Limb (tissue), 2 donors: ENCODE measurements around the gene OTOG.

ENCODE experiments used
- DNase-seq, 2 donors: peaks; one replicate each; pipeline ENCODE4 v3.0.0-alpha.2; 2016; ENCODE audit errors: extremely low spot score in 2 of 2

Gene OTOG

DNA sequence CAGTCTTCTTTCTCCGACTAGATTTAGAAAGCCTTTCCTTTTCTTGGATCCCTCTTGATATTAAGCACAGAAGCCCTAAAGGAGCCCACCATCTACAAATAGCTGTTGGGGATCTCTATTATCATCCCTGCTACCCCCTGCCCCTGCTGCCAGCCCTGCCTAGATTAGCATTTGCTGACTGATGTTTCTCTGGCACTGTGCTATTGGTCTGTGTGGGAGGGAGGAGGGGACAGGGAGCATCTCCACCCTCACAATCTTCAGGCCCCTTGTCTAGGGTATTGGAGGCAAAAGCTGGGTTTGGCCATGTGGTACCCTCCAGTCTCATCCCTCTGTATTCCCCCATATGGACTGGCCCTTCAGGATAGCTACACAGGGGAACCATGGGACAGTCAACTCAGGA, 9.0 kb upstream of the OTOG start:
- no peak for DNase-seq

DNA sequence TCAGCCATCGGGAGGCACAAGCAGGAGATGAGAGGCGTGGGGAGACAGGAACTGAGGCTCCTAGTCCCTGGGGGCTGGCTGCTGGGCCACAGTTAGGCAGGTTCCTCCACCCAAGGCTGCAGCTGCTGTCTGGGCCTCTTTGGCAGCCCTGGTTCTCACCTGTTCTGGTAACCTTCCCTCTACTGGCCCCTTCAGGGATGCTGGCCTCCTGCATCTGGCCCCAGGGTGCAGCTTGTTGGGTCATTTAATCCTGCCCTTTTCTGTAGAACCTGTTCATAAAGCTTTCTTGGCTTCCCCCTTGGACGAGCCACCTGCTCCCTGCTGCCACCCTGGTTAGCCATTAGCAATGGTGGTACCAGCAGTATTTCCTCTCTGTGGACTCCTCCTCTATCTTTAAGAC, 8.3 kb upstream of the OTOG start:
- no peak for DNase-seq

DNA sequence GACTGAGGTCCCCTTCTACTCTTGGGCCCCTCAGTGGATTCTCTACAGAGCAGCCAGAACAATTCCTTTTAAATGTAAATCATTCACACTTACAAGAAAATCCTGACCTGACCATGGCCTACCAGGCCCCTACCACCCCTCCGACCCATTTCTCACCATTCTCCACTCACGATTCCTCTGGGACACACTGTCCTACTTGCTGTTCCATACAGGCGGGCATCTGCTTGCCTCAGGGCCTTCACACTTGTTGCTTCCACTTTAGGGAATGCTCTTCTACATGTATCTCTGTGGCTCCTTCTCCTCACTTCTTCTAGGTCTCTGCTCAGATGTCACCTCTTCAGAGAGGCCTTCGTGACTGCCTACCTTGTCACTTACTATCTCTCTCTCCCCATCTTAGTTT, 6.3 kb upstream of the OTOG start:
- DNase-seq: no peak

DNA sequence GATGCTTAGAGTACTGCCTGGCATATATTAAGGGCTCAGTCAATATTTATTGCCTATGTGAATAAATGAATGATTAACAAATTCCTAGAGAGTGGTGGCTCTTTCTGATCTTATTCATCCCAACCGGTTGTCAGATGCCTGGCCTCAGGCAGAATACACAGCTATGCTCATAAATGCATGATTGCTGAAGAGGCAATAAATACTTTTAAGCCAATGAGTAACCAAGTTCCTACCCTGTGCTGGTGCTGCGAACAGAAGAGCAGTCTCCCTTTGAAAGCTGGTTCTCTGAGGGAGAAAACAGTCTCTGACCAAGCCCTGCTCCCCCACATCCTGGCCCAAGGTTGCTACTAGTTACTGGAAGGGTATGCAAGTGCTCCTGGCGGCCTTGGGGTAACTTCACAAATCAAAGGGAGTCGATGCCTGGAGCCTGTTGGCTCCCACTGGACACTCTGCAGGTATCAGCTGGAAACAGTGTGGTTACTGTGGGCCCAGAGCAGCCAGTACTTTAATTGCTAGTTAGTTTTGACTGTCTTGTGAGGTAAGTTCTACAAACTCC, 5.7 kb upstream of the OTOG start:
- DNase-seq: no peak

DNA sequence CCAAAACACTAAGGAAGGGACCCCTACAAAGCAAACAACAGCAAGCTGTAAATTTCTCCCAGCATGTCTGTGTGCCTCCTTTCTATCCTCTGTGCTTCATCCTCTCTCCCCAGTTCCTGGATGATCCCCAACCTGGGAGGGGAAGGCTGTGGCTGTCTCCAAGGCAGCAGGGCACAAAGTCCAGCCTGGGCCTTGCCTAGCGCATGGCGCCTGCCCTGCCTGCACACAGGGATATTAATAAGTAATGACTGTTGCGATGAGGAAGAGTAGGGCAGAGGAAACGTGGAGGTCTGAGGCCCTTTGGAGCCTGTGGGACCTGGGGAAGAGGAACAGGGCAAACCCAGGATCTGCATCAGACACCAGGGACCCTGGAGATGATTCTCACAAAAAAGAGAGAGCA, 4.8 kb upstream of the OTOG start:
- DNase-seq: no peak

DNA sequence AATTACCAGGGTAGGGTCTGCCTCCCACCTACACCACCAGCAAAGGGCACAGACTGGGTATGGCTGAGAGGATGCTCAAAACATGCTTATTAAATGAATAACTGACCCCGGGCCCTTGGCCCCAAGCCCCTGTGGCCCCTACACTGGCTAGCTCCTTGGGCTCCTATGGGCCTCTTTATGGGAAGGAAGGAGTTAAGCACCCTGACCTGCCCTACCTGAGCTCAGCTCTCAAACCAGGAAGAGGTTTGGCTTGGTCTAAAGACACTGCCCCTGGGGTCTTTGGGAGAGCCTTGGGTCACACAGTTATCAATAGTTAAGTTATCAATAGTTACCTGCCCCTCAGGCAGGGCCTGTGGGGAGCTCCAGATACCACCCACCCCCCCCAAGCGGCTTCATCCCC, 4.0 kb upstream of the OTOG start:
- DNase-seq: no peak

DNA sequence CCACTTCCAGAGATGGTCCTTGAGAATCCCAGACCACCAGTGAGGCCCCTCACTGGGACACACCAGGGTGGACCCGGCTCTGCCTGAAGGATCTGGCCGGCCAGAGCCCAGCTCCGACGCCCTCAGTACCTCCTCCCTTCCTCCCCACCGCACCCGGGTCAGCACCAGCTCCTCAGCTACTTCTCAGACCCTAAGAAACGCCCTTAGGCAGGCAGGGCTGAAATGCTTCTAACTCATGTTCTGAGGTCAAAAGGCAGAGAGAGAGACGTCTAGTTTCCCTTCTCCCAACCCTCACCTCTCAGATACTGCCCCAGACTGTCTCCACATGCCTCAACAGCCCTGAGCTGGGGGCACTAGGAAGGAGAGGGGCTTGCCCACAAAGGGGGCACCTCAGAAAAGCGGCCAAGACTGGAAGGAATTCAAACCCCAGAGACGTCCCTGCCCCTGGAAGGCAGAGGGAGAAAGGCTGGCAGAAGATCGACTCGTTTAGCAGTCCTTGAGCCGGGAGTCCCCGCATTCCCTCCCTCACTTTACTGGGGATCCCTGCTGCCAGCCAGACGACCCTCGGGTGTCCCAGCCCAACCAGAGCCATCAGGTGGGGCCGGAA, 3.4 kb upstream of the OTOG start:
- DNase-seq: no peak

DNA sequence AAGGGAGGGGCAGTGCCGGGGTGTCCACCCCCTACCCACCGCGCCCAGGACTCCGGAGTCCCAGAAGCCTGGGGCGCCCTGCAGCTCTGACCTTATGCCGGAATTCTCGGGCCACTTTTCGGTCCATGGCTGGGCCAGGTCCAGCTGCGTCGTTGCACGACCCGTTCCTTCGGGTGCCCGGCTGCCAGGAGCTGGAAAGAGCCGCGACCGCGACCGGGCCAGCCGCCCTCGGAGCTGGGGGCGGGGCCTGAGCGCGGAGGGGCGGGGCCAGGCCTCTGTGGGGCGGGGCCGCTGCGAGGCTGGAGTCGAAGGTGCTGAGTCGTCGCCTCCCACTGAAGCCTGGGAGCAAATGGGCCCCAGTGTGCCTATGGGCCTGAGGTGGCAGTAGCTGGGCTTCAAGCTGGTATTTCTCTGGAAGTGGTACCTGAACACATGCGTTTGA, 2.9 kb upstream of the OTOG start, which contains the start of gene USH1C:
Gene USH1C, minus strand, starts transcription at position 236 of the 442 bp plus-strand sequence. Its CDS starts 109 bp downstream, at position 127.
- DNase-seq: no peak

DNA sequence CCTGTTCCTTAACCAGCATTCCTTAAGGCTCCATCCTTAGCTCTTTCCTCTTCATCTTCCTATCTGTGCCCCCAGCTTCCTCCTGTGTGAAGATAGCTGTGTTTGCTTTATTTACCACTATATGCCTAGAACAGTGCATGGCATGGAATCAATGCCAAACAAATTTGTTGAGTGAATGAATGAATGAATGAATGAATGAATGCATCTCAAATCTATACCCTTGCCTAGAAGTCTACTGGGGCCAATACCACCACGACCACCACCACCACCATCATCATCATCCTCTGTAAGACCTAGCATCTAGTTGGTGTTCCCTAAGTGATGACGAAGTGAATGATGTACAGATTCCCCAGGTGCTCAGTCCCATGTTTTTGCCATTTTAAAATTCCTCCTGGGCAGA, 819 bp upstream of the OTOG start:
- DNase-seq: no peak

DNA sequence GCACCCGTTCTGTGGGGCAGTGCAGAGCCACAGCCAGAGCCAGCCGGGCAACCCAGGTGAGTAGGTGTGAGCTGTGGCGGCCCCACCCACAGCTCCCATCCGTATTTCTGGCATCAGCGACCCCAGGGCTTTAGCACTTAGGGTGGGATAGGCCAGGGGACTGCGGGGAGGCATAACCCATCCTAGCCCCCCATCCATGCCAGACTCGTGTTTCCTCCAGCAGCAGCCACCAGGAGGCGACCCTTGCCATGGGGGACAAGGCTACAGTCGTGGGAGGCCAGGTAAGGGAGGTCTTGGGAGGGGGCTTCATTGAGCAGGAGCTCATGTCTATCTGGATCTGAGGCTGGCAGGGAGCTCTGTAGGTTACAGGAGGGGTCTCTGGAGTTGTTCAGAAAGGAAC, 873 bp downstream of the OTOG start:
- DNase-seq: no peak

DNA sequence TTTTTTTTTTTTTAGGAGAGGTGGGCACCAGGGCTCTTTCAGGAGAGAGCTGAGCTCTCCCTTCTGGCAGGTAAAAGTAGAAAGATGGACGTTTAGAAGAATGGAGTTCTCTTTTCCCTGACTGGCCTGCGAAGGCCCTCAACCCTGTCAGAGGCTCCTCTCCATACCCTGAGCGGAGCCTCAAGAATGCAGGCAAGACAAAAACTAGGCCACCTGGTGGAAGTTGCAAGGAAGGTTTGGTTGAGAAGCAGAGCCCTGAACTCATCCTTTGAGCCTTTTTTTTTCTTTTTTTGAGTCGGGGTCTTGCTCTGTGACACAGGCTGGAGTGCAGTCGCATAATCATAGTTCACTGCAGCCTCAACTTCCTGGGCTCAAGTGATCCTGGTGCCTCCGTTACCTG, 1.4 kb downstream of the OTOG start:
- DNase-seq: no peak

DNA sequence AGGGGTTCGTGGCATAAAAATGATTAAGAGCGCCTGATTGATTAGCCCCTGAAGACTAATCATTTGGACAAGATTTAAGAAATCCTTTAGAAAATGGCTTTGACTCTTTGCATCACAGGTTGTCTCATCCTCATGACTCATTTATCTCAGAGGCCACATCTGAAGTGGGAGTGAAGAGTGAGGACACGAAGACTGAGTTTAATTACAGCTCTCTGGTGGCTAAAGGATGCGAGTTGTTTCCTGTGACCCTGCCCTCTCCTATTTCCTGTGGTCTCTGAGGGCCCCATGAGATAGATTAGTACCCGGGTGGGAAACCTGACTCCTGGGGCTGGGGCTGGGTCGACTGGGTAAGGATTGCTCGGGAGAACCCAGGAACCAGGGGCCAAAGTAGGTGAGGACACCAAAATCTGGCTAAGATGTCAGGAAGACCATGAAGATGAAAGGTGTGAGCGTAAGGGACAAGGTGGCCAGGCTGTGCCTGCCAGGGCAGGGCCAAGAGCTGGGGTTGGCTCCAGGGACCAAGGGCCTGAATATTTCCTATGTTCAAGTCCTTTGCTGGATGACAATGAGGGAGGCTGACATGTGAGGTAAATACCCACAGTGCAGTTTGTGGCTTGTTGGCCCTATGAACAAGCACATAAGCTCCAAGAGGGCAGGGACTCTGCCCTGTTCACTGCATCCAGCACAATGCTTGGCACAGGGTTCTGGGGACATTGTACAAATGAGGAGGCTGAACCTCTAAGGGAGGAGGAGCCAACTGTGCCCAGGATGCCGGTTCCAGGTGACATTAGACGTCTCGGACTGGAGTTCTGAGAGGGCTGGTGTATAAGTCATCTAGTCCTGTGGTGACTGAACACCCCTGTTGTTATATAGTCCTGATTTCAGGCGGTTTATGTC, 3.6 kb downstream of the OTOG start:
- DNase-seq: no peak

DNA sequence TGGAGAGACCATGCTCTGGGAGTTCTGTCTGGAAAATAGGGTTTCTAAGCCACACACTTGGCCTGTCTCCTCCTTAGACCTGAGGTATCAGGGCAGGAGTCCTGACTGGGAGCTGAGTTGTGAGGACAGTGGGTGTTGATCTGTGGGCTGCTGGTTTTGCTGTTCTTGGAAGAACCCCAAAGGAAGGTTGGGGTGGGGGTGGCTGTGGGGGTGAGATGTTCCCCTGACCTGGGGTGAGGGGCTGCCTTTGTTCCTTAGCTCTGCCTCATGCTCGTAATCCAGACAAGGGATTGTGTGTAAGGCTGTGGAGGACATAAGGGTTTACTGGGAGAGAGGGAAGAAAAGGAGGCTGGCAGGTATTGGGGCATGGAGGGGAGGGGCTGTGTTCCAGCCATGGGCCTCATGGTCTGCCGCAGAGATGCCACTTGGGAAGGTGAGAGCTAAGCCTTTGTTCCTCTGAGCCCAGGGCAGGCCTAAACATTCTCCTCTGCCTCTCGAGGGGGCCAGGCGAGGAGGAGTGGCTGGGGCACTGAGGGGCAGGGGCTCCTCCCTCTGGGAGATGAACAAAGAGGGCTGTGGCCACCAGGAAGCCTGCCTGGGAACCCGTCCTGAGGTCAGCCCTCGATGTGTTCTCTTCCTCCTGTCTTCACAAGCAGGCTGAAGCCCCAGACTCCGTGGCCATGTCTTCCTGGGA, 4.4 kb downstream of the OTOG start:
- DNase-seq: no peak

DNA sequence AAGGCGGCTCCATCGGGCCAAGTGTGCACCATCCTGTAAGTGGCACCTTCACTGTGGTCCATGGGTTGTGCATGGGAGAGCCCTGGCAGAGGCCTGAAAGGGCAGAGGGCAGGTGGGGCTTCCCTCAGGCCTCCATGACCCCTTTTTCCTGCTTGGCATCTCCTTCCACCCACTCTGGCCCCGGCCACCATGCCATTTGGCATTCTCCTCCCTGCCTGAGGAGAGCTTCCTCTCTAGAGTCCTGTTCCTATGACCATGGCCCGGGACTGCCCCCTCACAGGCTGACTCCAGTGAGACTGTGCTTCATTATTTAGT, 4.9 kb downstream of the OTOG start:
- DNase-seq: no peak

DNA sequence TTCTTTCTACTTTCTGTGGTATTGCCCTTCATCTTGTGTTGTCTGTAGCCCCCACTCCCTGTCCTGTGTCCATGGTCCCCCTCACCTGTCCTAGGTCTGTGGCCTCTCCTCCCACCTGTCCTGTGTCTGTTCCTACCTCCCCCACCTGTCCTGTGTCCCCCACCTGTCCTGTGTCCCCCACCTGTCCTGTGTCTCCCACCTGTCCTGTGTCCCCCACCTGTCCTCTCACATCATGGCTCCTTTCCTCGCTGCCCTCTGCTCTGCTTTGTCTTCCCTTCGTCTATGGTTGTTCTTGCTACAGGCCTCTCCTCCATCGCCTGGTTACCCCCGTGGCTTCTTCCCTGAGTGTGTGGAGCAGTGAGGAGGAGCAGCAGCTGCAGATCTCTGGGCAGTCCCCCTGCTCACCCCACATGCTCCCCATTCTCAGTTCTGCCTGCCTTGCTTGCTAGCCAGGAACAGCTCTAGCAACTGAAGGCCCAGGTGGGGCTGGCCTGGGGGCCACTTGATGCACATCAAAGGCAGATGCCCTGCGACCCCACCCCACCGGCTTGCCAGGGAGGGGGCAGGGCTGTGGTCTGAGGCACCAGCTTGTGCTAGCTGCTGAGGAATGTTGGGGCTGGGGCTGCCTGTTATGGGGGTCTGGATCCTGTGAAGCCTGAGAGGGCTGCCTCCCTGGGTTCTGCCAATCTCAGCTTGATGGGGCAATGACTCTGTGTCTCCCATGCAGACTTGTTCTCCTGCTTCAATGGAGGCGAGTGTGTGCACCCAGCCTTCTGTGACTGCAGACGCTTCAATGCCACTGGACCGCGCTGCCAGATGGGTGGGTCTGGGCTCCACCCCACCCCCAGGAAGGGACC, 5.6 kb downstream of the OTOG start:
- DNase-seq: no peak

DNA sequence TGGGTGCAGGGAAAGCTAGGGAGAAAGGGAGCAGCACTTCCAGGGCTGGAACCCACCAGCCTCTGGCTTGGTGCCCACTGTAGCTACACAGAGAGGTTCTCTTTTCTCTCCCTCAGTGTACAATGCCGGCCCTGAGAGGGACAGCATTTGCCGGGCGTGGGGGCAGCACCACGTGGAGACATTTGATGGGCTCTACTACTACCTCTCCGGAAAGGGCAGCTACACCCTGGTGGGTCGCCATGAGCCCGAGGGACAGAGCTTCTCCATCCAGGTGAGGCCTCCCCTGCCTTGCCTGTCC, 6.1 kb downstream of the OTOG start:
- DNase-seq: no peak

DNA sequence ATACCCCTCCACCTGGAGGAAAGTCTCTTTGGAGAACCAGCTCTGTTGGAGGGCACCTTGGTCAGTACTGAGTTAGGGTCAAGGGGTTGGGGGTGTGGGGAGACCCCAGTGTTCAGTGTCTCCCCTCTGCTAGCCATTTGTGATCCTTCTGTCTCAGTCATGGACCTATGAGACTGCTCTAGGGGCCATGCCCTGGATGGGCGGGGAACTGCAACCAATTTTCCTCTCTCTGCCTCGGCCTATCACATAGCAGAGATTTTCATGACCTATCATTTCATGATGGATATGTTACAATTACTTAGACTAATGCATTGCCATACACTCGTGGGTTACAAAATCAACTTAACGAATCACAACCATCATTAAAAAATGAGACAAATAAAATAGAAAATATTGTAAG, 7.4 kb downstream of the OTOG start:
- no peak for DNase-seq

DNA sequence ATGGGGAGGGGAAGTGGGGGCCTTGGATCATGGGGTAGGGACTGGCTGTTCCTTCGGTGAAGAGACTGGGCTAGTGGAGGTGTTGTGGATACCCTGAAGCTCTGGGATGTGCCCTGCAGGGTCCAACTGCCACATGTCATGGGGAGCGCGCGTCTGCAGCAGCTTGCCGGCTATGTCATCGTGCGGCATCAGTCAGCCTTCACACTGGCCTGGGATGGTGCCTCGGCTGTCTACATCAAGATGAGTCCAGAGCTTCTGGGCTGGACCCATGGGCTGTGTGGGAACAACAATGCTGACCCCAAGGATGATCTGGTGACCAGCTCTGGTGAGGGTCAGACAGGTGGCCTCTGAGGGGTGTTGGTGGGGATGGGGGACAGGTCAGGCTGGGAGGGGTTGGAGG, 9.9 kb downstream of the OTOG start:
- DNase-seq: no peak

DNA sequence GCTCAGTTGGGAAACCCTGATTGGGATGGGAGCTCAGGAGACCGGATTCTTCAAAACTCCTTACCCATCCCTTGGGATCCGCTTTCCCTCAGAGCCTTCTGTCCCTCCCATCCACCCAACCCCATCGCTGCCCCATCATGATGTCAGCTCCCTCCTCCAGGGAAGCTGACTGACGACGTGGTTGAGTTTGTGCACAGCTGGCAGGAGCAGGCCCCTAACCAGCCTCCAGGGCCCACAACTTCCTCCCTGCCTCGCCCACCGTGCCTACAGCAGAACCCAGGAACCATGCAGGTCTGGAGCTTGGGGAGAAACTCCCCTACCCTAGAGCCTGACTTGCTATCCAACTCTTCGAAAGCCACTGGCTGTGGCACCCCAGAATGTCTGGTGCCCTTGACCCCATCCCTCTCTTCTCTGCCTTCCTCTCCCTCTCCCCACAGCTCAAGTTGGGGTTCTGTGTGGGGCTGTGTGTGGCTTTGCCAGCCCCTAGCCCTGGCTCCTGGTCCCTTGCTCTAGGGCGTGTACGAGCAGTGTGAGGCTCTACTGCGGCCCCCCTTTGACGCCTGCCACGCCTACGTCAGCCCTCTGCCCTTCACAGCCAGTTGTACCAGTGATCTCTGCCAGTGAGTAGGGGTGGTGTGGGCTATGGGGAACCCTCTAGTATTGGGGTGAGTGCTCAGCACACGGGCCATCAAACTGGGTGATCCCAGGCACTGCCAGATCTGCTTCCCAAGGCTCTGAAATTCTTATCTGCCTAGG, 11.1 kb downstream of the OTOG start:
- DNase-seq: no peak

DNA sequence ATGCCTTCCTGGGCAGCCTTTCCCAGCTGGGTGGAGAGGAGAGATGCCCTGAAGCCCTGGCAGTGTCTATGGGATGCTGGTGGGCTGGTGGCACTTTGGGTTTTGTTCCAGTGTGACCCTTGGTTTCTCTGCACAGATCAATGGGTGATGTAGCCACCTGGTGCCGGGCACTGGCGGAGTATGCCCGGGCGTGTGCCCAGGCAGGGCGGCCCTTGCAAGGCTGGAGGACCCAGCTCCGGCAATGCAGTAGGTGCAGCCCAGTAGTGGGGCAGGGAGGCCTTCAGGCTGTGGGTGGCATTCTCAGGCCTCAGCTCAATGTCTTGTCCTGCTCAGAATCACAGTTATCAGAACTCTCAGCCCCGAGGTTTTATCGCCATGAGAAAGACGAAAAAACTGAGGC, 11.9 kb downstream of the OTOG start:
- DNase-seq: peak in 1 of 2 donors; percentile 16
